ENCODE measurements around the gene THBS4. TPM values are rescaled to one million over a fixed set of nuclear protein-coding genes. Genes with fewer than 3 reads are reported as not detected.

THBS4 gene
- polyA plus RNA-seq, 1 donor from 2014 or later, result 6.3 TPM

DNA sequence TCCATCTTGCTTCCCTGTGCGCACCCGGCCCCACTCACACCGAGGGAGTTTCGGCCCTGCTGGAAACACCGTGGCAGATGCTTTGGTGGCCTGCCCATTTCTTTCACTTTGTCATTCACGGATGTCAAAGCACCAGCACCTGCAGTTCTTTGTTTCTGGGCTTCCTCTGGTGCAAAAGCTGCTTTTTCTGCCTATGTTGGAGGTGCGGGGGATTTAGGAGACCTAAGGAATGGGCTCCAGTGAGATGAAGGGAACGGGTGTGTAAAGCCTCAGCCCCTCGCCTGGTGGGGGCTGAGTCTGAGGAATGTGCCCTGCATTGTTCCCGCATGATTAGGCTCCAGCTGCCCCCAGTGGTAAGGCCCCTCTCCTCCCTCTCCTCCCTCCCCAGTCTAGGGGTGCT is 62.3 kb downstream of the THBS4 start:
- Histone ChIP-seq H3K9me2 (ENCODE audit: insufficient read depth, low read length) (no peaks in the 10 kb centered on the region), H3K9me3 (ENCODE audit: low read length) (no peaks in the 10 kb centered on the region), H3K27me3 (ENCODE audit: insufficient read depth, low read depth, low read length) (no peaks in the 10 kb centered on the region), H2AFZ (ENCODE audit: low read depth, low read length) (no peak overlapping the region), H3F3A (ENCODE audit: insufficient read depth, low read length, poor library complexity, severe bottlenecking) (no peaks in the 10 kb centered on the region), H3K36me3 (ENCODE audit: insufficient read depth, low read length) (no peaks in the 10 kb centered on the region), H3K4me2 (ENCODE audit: low read length) (no peak overlapping the region), H3K27ac (ENCODE audit: low read length) (no peak overlapping the region), H3K79me2 (replicated peaks; ENCODE audit: insufficient read depth, low read length) (no peaks in the 10 kb centered on the region), H3K9ac (ENCODE audit: low read length) (no peak overlapping the region), H4K20me1 (ENCODE audit: insufficient read depth) (no peaks in the 10 kb centered on the region), H3K4me3 (ENCODE audit: low read length) (no peak overlapping the region)
- TF ChIP-seq SMC3 (conservative IDR thresholded peaks at IDR 0.05; ENCODE audit: poor library complexity) (no peak), EZH2 (IDR thresholded peaks at IDR 0.05; ENCODE audit: borderline replicate concordance, insufficient read depth, low read length, poor library complexity, severe bottlenecking) (no peak), CTCF (IDR thresholded peaks at IDR 0.05; ENCODE audit: poor library complexity, severe bottlenecking) (no peak)

DNA sequence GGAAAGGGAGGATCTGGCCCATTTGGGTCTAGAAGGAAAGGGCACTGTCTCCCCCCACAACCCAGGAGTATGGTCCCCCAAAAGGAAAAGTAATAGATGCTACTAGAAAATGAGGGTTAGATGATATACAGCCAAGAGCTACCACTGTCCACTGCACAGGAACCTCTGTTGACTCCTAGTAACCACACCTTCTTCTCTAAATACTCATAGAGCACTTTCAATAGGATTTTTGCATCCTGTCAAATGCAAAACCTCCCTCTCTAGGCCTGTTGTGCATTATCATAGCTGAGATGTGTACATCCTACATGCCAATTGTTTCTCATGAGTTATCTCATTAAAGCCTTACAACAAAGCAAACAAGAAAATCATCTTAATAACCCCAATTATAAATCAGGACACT is 66.8 kb downstream of the THBS4 start:
- no peak overlapping the region for H3K4me3 ChIP-seq (ENCODE audit: low read length)

More for the DNA sequence above, 66.8 kb downstream of the THBS4 start:
- Histone ChIP-seq H3K4me2 (ENCODE audit: low read length) (no peak overlapping the region), H3F3A (ENCODE audit: insufficient read depth, low read length, poor library complexity, severe bottlenecking) (no peaks in the 10 kb centered on the region), H3K27me3 (ENCODE audit: insufficient read depth, low read depth, low read length) (no peaks in the 10 kb centered on the region), H3K79me2 (replicated peaks; ENCODE audit: insufficient read depth, low read length) (no peaks in the 10 kb centered on the region), H3K9me2 (ENCODE audit: insufficient read depth, low read length) (no peaks in the 10 kb centered on the region), H3K9me3 (ENCODE audit: low read length) (no peaks in the 10 kb centered on the region), H3K36me3 (ENCODE audit: insufficient read depth, low read length) (no peaks in the 10 kb centered on the region), H4K20me1 (ENCODE audit: insufficient read depth) (no peaks in the 10 kb centered on the region), H3K27ac (ENCODE audit: low read length) (no peak overlapping the region), H2AFZ (ENCODE audit: low read depth, low read length) (no peak overlapping the region), H3K9ac (ENCODE audit: low read length) (no peak overlapping the region)
- TF ChIP-seq TAF1 (IDR thresholded peaks at IDR 0.05; ENCODE audit: low read depth) (no peak), POLR2AphosphoS5 (IDR thresholded peaks at IDR 0.05) (no peak), CTCF (IDR thresholded peaks at IDR 0.05; ENCODE audit: poor library complexity, severe bottlenecking) (no peak), RAD21 (conservative IDR thresholded peaks at IDR 0.05) (no peak), MXI1 (conservative IDR thresholded peaks at IDR 0.05; ENCODE audit: poor library complexity, severe bottlenecking) (no peak), EZH2 (IDR thresholded peaks at IDR 0.05; ENCODE audit: borderline replicate concordance, insufficient read depth, low read length, poor library complexity, severe bottlenecking) (no peak), SMC3 (conservative IDR thresholded peaks at IDR 0.05; ENCODE audit: poor library complexity) (no peak), EP300 (conservative IDR thresholded peaks at IDR 0.05; ENCODE audit: poor library complexity, severe bottlenecking) (no peak)
- TF ChIP-seq, protein P1, sequence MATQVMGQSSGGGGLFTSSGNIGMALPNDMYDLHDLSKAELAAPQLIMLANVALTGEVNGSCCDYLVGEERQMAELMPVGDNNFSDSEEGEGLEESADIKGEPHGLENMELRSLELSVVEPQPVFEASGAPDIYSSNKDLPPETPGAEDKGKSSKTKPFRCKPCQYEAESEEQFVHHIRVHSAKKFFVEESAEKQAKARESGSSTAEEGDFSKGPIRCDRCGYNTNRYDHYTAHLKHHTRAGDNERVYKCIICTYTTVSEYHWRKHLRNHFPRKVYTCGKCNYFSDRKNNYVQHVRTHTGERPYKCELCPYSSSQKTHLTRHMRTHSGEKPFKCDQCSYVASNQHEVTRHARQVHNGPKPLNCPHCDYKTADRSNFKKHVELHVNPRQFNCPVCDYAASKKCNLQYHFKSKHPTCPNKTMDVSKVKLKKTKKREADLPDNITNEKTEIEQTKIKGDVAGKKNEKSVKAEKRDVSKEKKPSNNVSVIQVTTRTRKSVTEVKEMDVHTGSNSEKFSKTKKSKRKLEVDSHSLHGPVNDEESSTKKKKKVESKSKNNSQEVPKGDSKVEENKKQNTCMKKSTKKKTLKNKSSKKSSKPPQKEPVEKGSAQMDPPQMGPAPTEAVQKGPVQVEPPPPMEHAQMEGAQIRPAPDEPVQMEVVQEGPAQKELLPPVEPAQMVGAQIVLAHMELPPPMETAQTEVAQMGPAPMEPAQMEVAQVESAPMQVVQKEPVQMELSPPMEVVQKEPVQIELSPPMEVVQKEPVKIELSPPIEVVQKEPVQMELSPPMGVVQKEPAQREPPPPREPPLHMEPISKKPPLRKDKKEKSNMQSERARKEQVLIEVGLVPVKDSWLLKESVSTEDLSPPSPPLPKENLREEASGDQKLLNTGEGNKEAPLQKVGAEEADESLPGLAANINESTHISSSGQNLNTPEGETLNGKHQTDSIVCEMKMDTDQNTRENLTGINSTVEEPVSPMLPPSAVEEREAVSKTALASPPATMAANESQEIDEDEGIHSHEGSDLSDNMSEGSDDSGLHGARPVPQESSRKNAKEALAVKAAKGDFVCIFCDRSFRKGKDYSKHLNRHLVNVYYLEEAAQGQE (IDR thresholded peaks at IDR 0.05; ENCODE audit: borderline replicate concordance), result no peak
